ENCODE data around the gene CELSR3. TPM values are rescaled to one million over a fixed set of nuclear protein-coding genes. Genes with fewer than 3 reads are reported as not detected.
A peak's percentile ranks its signal among the peaks of the same experiment; 100 is the strongest.

Gene CELSR3
- total RNA-seq, 1 donor = 1.4 TPM

GRCh38 chr3:48614044-48614443, 48.6 kb downstream of the CELSR3 start:
- Histone ChIP-seq H3K79me2 (ENCODE audit: insufficient read depth, low read length) (peaks cover 6% of the 10 kb centered on the region), H3K27ac (ENCODE audit: low read depth, low read length) (no peak overlapping the region), H3K4me3 (ENCODE audit: insufficient read depth, low read length) (no peak overlapping the region), H3K9me3 (ENCODE audit: low read depth, low read length) (peaks cover 5% of the 10 kb centered on the region), H4K20me1 (ENCODE audit: insufficient read depth, low read length) (no peaks in the 10 kb centered on the region), H2AFZ (ENCODE audit: low read length) (peak overlapping the region; percentile 13), H3K36me3 (ENCODE audit: insufficient read depth, low read length) (no peaks in the 10 kb centered on the region), H3K4me1 (ENCODE audit: insufficient read depth, low read length) (peaks cover 14% of the 10 kb centered on the region), H3K27me3 (ENCODE audit: insufficient read depth, low read length) (no peaks in the 10 kb centered on the region), H3K4me2 (ENCODE audit: insufficient read depth, low read length) (peak overlapping the region; percentile 56)
- DNase-seq (ENCODE audit: insufficient read length, low spot score, missing footprints) = peak; percentile 92
- no peak for TF ChIP-seq CTCF (IDR thresholded peaks at IDR 0.05; ENCODE audit: extremely low read depth, low read depth, low read length)

GRCh38 chr3:48612309-48612708, 50.4 kb downstream of the CELSR3 start:
- Histone ChIP-seq H2AFZ (ENCODE audit: low read length) (no peak overlapping the region), H4K20me1 (ENCODE audit: insufficient read depth, low read length) (no peaks in the 10 kb centered on the region), H3K27me3 (ENCODE audit: insufficient read depth, low read length) (no peaks in the 10 kb centered on the region), H3K79me2 (ENCODE audit: insufficient read depth, low read length) (peaks cover 23% of the 10 kb centered on the region), H3K27ac (ENCODE audit: low read depth, low read length) (no peak overlapping the region), H3K4me2 (ENCODE audit: insufficient read depth, low read length) (no peak overlapping the region), H3K9me3 (ENCODE audit: low read depth, low read length) (peaks cover 2% of the 10 kb centered on the region), H3K4me1 (ENCODE audit: insufficient read depth, low read length) (peaks cover 18% of the 10 kb centered on the region), H3K4me3 (ENCODE audit: insufficient read depth, low read length) (no peak overlapping the region), H3K36me3 (ENCODE audit: insufficient read depth, low read length) (no peaks in the 10 kb centered on the region)
- DNase-seq (ENCODE audit: insufficient read length, low spot score, missing footprints) = no peak
- no peak for TF ChIP-seq CTCF (IDR thresholded peaks at IDR 0.05; ENCODE audit: extremely low read depth, low read depth, low read length)

GRCh38 chr3:48609088-48610005, 53.3 kb downstream of the CELSR3 start, which contains the start of gene UQCRC1:
Gene UQCRC1 (minus strand): TSS chr3:48609646. CDS start chr3:48609620, 26 bp downstream.
- Histone ChIP-seq H3K79me2 (ENCODE audit: insufficient read depth, low read length) (peaks cover 38% of the 10 kb centered on the region), H3K4me1 (ENCODE audit: insufficient read depth, low read length) (peaks cover 15% of the 10 kb centered on the region), H3K27me3 (ENCODE audit: insufficient read depth, low read length) (no peaks in the 10 kb centered on the region), H2AFZ (ENCODE audit: low read length) (peak within 1 kb of the TSS; percentile 95), H3K4me3 (ENCODE audit: insufficient read depth, low read length) (peak within 1 kb of the TSS; percentile 97), H3K27ac (ENCODE audit: low read depth, low read length) (peak within 1 kb of the TSS; percentile 65), H3K4me2 (ENCODE audit: insufficient read depth, low read length) (peak within 1 kb of the TSS; percentile 94), H3K9me3 (ENCODE audit: low read depth, low read length) (no peaks in the 10 kb centered on the region), H4K20me1 (ENCODE audit: insufficient read depth, low read length) (peaks cover 9% of the 10 kb centered on the region), H3K36me3 (ENCODE audit: insufficient read depth, low read length) (peaks cover 20% of the 10 kb centered on the region)
- DNase-seq (ENCODE audit: insufficient read length, low spot score, missing footprints) = peak; percentile 99
- TF ChIP-seq CTCF (IDR thresholded peaks at IDR 0.05; ENCODE audit: extremely low read depth, low read depth, low read length) = peak; percentile 62

GRCh38 chr3:48607519-48607918, 55.2 kb downstream of the CELSR3 start:
- peaks cover 37% of the 10 kb centered on the region for H3K36me3 ChIP-seq (ENCODE audit: insufficient read depth, low read length)
- no peak overlapping the region for H2AFZ ChIP-seq (ENCODE audit: low read length)
- H4K20me1 ChIP-seq (ENCODE audit: insufficient read depth, low read length) = peaks cover 15% of the 10 kb centered on the region
- H3K27ac ChIP-seq (ENCODE audit: low read depth, low read length) = no peak overlapping the region
- peaks cover 9% of the 10 kb centered on the region for H3K4me1 ChIP-seq (ENCODE audit: insufficient read depth, low read length)
- H3K9me3 ChIP-seq (ENCODE audit: low read depth, low read length) = no peaks in the 10 kb centered on the region
- H3K4me3 ChIP-seq (ENCODE audit: insufficient read depth, low read length) = no peak overlapping the region
- TF ChIP-seq CTCF (IDR thresholded peaks at IDR 0.05; ENCODE audit: extremely low read depth, low read depth, low read length) = no peak
- no peaks in the 10 kb centered on the region for H3K27me3 ChIP-seq (ENCODE audit: insufficient read depth, low read length)
- H3K4me2 ChIP-seq (ENCODE audit: insufficient read depth, low read length) = no peak overlapping the region
- peak; percentile 19 for DNase-seq (ENCODE audit: insufficient read length, low spot score, missing footprints)
- peaks cover 40% of the 10 kb centered on the region for H3K79me2 ChIP-seq (ENCODE audit: insufficient read depth, low read length)
